Measurements from ENCODE around the gene MECP2.

- TF ChIP-seq CTCF (IDR thresholded peaks at IDR 0.05) (no peak), POLR2A (IDR thresholded peaks at IDR 0.05) (no peak)
Observed at GRCh38 chrX:154114652-154115051, 17.1 kb upstream of the MECP2 start.

All from lower leg skin (tissue), 3 donors.